Middle frontal gyrus (tissue), 1 donor: ENCODE measurements around the gene COL6A2.

ENCODE experiments used
- DNase-seq: peaks from one replicate; pipeline ENCODE4 v3.0.0-alpha.2; 2015; ENCODE audit warnings: low spot score; ENCODE audit errors: extremely low spot score

The COL6A2 gene

GRCh38 chr21:46112725-46113215 is 14.9 kb downstream of the COL6A2 start:
- no peak for DNase-seq

DNA sequence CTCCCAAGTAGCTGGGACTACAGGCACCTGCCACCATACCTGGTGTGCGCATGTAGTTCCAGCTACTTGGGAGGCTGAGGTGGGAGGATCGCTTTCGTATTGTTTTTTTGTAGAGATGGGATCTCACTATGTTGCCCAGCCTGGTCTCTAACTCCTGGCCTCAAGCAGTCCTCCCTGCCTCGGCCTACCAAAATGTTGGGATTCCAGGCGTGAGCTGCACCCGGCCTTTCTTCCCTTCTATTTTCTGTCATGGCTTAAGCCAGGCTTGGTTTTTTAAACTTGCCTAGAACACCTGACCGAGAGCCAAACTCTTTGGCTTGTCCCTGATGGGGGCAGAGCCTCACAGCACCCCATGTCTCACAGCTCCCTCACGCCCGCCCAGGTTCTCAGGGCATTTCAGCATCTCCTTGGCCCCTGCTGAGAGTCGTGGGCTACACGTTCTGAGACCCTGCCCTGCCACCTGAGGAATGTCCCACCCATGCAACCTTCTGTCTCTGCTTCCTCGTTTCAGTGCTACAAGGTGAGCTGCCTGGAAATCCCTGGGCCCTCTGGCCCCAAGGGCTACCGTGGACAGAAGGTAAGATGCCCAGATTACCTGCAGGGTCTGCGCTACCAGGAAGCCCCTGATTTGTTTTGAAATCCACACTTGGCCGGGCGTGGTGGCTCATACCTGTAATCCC is 15.7 kb downstream of the COL6A2 start:
- DNase-seq: no peak

DNA sequence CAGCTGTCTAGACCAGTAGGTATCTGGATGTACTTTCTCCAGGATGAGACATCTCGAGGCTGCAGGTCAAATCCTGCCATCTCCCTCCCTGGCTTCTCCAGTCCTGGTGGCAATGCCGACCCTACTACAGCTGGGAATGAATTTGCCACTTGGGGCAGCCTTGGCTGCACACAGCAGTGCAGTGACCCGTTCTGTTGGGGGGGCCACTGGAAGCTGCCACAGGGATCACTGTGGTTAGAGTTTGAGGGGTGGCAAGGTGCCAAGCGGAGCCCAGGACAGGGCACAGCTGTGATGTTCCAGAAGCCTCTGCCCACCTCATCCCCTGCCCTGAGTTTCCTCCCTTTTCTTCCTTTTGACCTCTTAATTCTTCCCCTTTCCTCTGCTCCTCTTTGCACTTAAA is 17.1 kb downstream of the COL6A2 start:
- DNase-seq: no peak

DNA sequence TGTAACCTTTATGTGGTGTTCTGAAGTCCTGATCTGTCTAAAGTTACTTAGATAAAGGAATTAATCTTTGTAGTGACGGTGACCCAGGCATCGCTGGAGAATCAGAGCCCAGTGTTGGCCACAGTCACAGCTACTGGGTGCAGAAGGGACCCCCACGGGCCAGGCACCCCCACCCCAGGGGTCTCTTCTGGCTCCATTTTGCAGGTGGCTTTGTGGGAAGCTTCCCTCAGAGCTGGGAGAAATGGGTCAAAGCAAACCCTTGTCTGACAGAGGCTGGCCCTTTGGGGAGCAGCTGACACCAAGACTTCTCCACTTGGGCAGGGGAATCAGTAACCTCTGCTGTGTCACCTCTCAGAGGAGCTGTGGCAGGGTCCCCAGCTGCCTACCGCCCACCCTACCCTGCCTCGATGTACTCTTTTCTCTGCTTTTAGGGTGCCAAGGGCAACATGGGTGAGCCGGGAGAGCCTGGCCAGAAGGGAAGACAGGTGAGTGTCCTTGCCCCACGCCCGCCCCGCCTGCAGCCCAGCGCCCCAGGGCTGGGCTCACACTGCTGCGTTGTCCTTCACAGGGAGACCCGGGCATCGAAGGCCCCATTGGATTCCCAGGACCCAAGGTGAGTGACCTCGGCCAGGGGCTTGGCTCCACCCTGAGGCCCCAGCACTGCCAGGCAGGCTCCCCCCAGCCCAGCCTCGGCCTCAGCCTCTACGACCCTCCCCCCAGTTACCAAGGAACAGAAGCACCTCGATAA is 17.7 kb downstream of the COL6A2 start:
- no peak for DNase-seq

DNA sequence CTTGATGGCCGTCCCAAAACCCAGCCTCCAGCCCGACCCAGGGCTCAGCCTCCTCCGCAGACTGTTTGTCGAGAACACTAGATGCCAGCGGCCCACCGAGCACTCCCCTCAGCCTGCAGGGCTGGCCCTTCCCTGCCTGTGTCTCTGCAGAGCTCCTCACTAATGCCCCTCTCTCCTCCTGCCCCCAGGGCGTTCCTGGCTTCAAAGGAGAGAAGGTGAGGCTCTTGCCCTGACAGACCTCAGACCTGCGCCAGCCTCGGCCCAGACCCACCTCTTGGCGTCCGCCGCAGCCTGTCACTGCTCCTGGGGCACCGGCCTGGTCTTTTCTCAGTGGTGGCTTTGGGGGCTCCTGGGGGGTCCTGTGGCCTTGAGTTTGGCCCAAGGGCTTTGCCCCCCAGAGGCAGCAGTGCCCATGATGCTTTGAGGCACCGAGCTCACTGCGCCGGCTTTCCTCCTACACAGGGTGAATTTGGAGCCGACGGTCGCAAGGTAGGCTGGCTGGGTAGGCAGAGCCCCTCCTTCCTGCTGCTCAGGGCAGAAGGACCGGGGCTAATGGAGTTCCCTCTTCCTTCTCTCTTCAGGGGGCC is 18.4 kb downstream of the COL6A2 start:
- no peak for DNase-seq

DNA sequence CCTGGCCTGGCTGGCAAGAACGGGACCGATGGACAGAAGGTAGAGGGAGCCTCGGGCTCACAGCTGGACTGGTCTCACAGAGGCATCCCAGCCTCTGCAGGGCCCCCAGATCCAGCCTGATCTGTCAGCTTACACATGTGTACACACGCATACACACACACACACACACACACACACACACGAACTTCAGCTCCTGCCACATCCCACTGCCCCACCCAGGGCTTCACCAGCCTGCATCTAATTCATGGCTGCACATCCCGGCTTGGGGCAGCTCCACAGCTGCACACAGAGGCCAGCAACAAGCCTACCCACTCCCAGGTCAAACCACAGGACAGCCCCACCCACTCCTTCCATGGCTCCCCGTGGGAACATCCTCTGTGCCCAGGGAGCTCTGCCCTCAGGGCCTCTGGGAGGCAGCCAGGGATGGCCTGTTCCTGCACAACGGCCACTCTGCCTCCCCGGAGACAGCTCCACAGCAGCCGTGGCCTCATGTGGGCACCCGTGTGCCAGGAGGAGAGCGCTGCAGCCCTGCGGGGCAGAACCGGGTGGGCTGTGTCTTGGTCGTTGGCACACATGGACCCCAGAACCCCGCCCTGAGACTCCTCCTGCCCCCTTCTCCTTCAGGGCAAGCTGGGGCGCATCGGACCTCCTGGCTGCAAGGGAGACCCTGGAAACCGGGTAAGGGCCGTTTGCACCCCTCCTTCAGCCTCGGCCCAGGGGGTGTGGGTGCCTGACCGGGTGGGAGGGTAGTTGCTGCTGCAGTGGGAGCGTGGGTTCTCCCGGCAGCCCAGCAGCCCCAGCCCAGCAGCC is 19.1 kb downstream of the COL6A2 start:
- DNase-seq: no peak

DNA sequence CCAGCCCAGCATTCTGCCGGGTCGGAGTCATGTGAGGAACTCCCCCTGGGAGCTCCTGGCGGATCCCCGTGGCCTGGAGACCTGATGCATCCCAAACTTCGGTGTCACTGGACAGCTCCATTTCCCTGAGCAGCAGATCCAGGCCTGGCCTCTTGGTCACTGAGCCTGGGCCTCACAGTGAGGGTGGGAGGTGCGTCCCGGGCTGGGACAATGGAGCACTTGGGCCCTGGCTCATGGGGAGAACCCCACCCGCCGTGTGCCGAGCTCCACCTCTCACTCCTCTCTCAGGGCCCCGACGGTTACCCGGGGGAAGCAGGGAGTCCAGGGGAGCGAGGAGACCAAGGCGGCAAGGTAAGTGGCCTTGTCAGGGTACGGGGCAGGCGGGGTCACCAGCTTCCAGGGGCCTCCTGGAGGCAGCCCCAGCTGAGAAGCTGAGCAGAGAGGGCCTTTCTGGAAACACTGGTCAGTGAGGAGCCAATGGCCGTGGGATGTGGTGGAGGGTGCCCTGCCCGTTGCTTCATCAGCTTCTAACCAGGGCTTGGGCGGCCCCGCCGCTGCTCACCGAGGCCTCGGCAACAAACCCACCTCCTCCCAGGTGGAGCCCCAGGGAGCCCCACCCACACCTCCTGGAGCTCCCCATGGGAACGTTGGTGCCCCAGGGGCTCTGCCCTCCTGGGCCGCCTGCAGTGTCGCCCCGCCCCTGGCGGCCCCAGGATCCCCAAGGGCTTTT is 19.8 kb downstream of the COL6A2 start:
- no peak for DNase-seq

GRCh38 chr21:46118316-46119143 is 20.6 kb downstream of the COL6A2 start:
- no peak for DNase-seq

DNA sequence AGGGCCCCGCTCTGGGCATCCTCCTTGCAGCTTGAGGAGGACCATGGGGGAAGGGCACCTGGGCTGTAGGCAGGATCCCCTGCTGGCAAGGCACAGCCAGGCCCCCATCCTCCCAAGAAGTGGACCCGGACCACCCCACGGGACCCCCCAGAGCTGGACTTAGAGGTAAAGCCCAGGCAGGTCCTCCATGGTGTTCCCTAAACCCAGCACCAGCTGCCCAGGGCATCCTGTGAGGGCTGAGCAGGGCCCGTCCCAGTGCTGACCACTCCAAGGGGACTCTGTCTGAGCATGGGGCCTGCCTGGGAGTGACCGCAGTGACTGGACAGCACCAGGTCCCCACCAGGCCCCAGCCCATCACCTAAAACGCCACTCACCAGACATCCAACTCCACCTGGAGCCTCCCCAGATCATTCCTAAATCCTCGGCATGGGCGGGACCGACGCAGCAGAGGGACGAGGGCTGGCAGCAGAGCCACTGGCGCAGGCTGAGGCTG is 21.3 kb downstream of the COL6A2 start:
- no peak for DNase-seq

DNA sequence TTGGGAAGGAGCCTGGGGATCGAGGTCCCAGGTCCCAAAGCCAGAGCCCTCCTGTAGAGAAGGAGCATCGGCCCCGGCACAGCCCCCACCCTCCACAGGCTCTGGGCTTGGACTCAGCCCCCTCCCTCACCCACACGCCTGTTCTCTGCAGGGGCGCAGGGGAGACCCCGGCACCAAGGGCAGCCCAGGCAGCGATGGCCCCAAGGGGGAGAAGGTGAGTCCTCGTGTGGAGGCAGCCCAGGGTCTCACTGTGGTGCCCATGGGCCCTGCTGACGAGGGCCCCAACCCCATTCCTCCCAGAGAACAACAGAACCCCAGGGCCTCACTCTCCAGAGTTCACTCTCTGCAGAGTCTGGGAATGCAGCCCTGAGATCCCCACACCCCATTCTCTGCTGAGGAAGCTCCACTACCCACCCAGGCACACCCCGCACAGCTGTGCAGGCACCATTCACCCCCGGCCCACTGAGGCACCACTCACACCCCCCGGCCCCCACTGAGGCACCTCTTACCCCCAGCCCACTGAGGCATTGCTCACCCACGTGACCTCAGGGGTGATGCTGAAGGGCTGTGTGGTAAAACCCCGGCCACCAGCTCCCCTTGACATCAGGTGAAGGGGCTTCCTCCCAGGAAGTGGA is 21.8 kb downstream of the COL6A2 start:
- no peak for DNase-seq

GRCh38 chr21:46120301-46121285 is 22.7 kb downstream of the COL6A2 start:
- DNase-seq: no peak

DNA sequence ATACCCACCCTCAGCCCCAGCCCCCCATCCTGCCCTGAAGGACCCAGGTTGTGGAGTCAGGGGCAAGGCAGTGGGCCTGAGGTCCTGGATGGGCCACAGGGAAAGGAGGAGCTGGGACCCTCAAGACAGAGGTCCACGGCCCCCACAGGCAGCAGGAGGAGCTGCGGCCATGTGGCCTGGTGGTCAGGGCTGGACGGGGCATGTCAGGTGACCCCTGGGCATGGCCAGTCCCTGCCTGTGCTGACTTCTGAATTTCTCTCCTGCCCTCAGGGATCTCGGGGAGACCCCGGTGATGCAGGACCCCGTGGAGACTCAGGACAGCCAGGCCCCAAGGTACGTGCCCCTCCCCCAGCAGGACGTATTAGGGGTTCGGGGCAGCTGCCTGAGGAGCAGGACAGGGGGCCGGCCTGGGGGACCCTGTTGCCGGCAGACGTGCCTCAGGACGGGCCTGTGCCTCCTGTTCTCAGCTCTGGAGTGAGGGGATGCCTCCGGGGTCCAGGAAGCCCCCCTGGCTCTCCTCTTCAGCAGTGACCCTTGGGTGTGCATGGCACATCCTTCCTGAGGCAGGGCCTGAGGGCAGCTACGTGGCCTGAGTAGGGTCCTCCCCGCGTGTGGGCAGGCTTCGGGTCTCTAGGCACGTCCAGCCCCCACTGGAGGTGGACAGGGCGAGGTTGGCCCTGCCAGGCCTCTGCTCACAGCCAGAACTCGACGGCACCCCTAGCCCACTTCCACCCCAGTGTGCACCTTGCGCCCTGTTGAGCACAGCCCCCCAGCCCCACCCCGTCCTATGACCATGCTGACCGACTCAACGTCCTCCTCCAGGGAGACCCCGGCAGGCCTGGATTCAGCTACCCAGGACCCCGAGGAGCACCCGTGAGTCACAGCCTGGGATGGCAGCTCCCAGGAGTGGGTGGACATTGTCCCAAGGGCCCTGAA is 23.6 kb downstream of the COL6A2 start:
- no peak for DNase-seq

- DNase-seq: no peak
These were observed 24.3 kb downstream of the COL6A2 start for GRCh38 chr21:46122237-46122671.

- no peak for DNase-seq
These were observed 25.1 kb downstream of the COL6A2 start for GRCh38 chr21:46122758-46123683.

DNA sequence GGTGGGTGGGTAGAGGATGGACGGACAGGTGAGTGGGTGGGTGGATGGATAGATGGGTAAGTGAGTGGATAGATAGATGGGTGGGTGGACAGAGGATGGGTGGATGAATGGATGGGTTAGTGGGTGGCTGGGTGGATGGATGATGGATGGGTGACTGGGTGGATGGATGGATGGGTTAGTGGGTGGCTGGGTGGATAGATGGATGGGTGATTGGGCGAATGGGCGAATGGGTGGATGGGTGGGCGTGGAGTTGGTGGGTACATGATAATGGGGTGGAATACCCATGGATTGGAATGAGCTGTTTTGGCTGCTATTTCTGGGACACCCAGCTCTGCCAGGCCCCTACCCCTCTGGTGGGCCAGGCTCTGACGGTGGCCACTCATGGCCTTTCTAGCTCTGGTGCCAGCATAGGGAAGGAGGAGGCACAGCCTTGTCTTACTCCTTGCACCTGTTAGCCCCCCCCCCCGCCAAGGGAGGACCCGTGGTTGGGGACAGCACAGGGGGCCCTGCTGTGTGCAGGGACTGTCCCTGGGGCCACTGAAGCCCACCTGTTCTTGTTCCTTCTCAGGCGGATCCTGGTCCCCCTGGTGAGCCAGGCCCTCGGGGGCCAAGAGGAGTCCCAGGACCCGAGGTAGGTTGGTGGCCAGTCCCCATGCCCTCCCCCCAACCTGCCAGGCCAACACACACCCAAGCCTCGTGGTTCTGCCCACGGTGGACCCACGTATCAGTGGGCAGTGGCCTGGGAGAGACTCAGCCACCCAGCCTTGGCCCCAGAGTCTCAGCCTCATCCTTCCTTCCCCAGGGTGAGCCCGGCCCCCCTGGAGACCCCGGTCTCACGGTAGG is 26.4 kb downstream of the COL6A2 start:
- no peak for DNase-seq
